Measurements from ENCODE around the gene WFDC9.
"Not testable (repeated sequence)": the region's sequence is repeated elsewhere in the genome, so short reads cannot be mapped to it uniquely, and the experiment has no call there.

Gene WFDC9

DNA sequence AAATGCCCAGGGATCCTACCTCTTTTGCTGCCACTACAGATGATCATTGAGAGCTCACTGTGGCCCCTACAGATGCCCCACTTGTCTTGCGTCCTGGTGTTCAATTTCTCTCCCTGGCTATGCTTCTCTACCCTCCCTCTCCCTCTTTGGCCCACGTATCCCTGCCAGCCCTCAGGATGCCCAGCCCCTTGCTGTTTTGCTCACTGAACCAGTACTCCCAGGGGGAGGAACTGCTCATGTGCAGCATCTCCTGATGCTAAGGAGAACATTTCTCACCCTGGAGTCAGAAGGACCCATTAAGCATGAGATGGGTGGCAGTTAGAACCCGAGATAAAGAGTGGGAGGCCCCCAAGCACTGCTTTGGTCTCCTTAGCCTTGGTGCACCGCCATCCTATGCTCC, at the start of gene WFDC9:
Gene WFDC9, minus strand, starts transcription at position 101 of the 400 bp plus-strand sequence. CDS start 21,103 bp downstream, outside the sequence.
- DNase-seq = no peak

DNA sequence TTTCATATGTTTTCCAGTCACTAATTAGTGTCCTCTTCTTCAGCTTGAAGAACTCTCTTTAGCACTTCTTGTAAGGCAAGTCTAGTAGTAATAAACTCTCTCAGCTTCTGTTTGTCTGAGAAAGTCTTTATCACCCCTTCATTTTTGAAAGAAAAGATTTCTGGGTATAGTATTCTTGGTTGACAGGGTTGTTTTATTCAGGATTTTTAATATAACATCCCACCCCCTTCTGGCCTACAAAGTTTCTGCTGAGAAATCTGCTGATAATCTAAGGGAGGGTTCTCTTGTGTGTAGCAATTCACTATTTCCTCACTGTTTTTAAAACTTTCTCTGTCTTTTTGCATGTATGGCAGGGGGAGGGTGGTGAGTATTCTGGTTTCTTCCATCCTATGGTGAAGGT, 48.6 kb upstream of the WFDC9 start:
- DNase-seq = no peak

DNA sequence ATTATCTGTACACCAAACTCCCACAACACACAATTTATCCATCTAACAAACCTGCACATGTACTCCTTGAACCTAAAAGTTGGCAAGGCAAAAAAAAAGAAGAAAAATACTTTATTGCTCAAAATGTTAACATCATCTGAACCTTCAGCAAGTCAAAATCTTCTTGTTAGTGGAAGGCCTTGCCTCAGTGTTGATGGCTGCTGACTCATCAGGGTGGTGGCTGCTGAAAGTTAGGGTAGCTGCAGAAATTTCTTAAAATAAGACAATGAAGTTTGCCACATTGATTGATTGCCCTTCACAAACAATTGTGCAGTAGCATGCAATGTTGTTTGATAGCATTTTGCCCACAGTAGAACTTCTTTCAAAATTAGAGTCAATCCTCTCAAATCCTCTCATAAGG, 41.7 kb upstream of the WFDC9 start:
- DNase-seq = no peak

DNA sequence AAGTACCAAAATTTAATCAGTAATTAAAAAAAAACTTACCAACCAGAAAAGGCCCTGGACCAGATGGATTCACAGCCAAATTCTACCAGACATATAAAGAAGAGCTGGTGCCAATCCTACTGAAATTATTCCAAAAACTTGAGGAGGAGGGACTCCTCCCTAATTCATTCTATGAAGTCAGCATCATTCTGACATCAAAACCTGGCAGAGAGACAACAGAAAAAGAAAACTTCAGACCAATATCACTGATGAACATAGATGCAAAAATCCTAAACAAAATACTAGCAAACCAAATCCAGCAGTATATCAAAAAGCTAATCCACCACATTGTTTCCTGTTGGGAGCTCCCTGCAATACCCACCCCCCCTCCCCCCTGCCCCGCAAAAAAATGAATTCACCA, 39.1 kb upstream of the WFDC9 start, which contains the start of gene WFDC11:
Gene WFDC11, minus strand, starts transcription at position 101 of the 400 bp plus-strand sequence. CDS start 19,639 bp downstream, outside the sequence.
- no peak for DNase-seq

- not testable (repeated sequence) for DNase-seq
Measured at GRCh38 chr20:45657038-45657437, 26.0 kb upstream of the WFDC9 start.

GRCh38 chr20:45651726-45652125, 20.6 kb upstream of the WFDC9 start:
- DNase-seq = not testable (repeated sequence)

- DNase-seq = no peak
Measured at GRCh38 chr20:45649312-45649863, 18.3 kb upstream of the WFDC9 start.

- DNase-seq = no peak
Measured at GRCh38 chr20:45647441-45648050, 16.5 kb upstream of the WFDC9 start.

- DNase-seq = no peak
Measured at GRCh38 chr20:45646875-45647274, 15.8 kb upstream of the WFDC9 start.

DNA sequence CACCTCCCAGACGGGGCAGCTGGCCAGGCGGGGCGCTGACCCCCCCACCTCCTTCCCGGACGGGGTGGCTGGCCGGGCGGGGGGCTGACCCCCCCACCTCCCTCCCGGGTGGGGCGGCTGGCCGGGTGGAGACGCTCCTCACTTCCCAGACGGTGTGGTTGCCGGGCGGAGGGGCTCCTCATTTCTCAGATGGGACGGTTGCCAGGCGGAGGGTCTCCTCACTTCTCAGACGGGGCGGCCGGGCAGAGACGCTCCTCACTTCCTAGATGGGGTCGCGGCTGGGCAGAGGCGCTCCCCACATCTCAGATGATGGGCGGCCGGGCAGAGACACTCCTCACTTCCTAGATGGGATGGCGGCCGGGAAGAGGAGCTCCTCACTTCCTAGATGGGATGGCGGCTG, 14.8 kb upstream of the WFDC9 start:
- not testable (repeated sequence) for DNase-seq

- not testable (repeated sequence) for DNase-seq
Measured at GRCh38 chr20:45641076-45641475, 10.0 kb upstream of the WFDC9 start.

- DNase-seq = no peak
Measured at GRCh38 chr20:45639687-45640086, 8.6 kb upstream of the WFDC9 start.

- no peak for DNase-seq
Measured at GRCh38 chr20:45636513-45636912, 5.4 kb upstream of the WFDC9 start.

- DNase-seq = no peak
Measured at GRCh38 chr20:45630371-45630770, 713 bp downstream of the WFDC9 start.

DNA sequence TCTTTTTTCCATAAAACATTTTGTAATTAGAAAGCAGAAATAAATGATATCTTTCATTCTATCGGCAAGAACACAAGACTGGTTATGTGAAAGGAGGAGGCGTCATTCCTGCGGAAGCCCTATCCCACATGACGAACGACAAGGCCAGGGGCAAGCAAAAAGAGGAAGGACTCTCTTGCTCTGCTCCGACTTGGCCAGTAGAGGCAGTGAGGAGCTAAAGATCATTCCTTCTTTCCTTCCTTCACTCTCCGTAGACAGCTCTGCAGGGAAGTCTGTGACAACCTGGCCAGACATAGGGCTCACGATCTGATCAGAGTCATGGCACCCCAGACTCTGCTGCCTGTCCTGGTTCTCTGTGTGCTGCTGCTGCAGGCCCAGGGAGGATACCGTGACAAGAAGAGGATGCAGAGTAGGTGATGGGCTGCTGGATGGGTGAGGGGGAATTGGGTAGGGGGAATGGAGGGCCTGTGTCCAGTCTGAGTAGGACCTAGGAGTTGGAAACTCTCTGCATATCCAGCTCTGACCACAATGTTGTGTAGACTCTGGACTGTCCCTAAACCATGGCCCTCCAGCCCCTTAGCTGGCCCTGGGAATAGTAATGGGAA, 1.5 kb downstream of the WFDC9 start, which contains the start of gene WFDC10A:
Gene WFDC10A, plus strand, starts transcription at position 244 of the 605 bp plus-strand sequence. Its CDS starts 75 bp downstream, at position 319.
- DNase-seq = peak; percentile 25

DNA sequence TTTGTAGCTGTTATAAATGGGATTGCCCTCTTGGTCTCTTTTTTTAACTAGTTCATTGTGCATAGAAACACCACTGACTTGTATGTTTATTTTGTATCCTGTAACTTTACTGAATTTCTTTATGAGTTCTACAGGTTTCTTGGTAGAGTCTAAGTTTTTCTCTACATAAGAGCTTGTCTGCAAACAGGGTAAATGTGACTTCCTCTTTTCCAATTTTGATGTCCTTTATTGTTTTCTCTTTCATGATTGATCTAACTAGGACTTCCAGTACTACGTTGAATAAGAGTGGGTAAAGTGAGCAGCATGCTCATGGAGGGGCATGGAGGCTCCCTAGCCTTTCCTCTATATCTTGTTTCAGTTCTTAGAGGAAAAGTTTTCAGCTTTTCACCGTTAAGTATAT, 4.5 kb downstream of the WFDC9 start:
- DNase-seq = no peak

DNA sequence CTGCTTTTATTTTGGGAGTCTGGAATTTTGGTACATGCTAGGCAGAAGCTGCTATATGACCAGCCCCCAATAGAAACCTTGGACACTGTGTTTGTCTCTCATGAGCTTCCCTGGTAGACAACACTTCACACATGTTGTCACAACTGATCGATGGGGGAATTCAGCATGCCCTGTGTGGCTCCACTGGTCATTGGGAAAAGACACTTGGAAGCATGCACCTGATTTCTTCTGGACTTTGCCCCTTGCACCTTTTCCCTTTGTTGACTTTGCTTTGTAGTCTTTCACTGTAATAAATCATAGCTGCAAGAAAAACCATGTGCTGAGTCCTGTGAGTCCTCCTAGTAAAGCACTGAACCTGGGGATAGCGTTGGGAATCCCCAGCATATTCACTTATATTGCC, 9.5 kb downstream of the WFDC9 start:
- DNase-seq = no peak

- no peak for DNase-seq
Measured at GRCh38 chr20:45617591-45617990, 13.5 kb downstream of the WFDC9 start.

DNA sequence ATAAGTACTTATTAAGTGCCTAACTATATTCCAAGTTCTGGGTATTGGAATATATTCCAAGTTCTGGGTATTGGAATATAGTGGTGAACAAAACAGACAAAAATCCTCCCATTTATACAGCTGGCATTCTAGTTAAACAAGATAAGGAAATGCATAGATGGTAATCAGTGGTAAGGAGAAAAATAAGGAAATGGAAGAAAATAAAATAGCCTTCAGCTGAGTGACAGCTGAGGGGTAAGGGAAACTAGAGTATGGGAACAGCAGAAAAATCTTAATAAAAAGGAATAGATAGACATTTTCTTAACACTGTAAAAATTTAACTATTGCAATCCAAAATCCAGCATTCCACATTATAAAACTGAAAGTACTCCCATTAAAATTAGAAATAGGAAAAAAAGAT, 18.8 kb downstream of the WFDC9 start:
- DNase-seq = no peak

GRCh38 chr20:45611054-45611453, 20.0 kb downstream of the WFDC9 start:
- DNase-seq = no peak

- DNase-seq = no peak
Measured at GRCh38 chr20:45607810-45608209, 23.3 kb downstream of the WFDC9 start.

DNA sequence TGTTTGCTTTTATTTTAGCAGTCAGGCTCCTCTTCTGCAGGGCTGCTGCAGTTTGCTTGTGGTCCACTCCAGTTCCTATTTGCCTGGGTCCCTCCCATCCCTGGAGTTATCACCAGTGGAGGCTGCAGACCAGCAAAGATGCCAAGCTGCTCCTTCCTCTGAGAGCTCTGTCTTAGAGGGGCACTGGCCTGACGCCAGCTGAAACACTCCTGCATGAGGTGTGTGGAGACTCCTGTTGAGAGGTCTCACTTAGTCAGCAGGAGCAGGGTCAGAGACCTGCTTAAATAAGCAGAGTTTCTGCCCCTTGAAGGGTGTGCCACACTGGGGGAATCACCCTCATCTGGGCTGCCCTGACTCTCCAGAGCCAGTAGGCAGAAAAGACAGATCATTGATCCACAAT, 35.8 kb downstream of the WFDC9 start:
- no peak for DNase-seq

DNA sequence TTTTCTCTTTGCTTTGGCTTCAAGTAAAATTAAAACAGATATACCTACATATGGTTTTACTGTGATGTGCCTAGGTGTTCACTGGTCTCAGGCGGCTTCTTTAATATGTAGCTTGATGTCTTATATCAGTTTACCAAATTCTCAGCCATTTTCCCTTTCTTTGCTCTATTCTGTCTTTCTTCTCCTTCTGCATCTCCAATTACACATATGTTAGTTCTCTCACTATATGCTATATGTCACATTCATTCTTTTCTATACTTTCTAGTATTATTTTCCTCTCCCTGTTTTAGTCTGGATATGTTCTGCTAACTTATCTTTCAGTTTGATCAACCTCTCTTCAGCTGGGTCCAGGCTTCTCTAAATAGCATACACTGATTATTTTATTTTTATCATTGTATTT, 37.6 kb downstream of the WFDC9 start:
- DNase-seq = no peak

- DNase-seq = no peak
Measured at GRCh38 chr20:45592574-45593189, 38.4 kb downstream of the WFDC9 start.
